Common myeloid progenitor, CD34-positive (primary cell): Measurements from ENCODE around the gene MSRB3.

Source experiments
- CTCF ChIA-PET: fragments of 350-600 bp; sonication (Branson Sonifier 250); formaldehyde crosslinking; loops from one replicate; lab custom pipeline; 2021; ENCODE audit warnings: antibody characterized with exemption; lab: Charles Lee
- POLR2A ChIA-PET: fragments of 350-600 bp; sonication (Branson Sonifier 250); formaldehyde crosslinking; loops from one replicate; lab custom pipeline; 2021; ENCODE audit warnings: antibody characterized with exemption; lab: Charles Lee
- DNase-seq, 3 donors: peaks; one replicate each; pipeline versions ENCODE4 v3.0.0 to v3.0.0-alpha.2; 2013
- H3K27ac ChIP-seq, 2 experiments: 1 replicate in 1 of 2; 2 replicates in 1 of 2; pipeline ENCODE4 v1.7.0; 2013; ENCODE audit warnings: inconsistent platforms in 2 of 2, low read length in 2 of 2, mild to moderate bottlenecking in 2 of 2, low read depth in 1 of 2, moderate library complexity in 1 of 2; ENCODE audit not compliant: severe bottlenecking in 2 of 2, insufficient read depth in 1 of 2, poor library complexity in 1 of 2
- H3K27me3 ChIP-seq, 5 experiments: replicated peaks in 2 of 5; 1 replicate in 3 of 5; 2 replicates in 2 of 5; pipeline versions ENCODE4 v1.6.1 to v1.7.0; 2013; ENCODE audit warnings: low read length in 4 of 5, mild to moderate bottlenecking in 2 of 5, moderate library complexity in 2 of 5, inconsistent platforms in 1 of 5; ENCODE audit not compliant: insufficient read depth in 5 of 5, control insufficient read depth in 4 of 5
- H3K36me3 ChIP-seq, 4 experiments: 1 replicate in 2 of 4; 2 replicates in 2 of 4; pipeline versions ENCODE4 v1.6.1 to v1.7.0; 2013; ENCODE audit warnings: low read length in 3 of 4, control low read depth in 1 of 4, mild to moderate bottlenecking in 1 of 4; ENCODE audit not compliant: control insufficient read depth in 4 of 4, insufficient read depth in 4 of 4
- H3K4me1 ChIP-seq, 4 experiments: 1 replicate in 3 of 4; 2 replicates in 1 of 4; pipeline versions ENCODE4 v1.6.1 to v1.7.1; 2013; ENCODE audit warnings: low read length in 3 of 4, mild to moderate bottlenecking in 3 of 4, control low read depth in 1 of 4, inconsistent platforms in 1 of 4, moderate library complexity in 1 of 4; ENCODE audit not compliant: control insufficient read depth in 4 of 4, insufficient read depth in 4 of 4; ENCODE audit errors: control extremely low read depth in 1 of 4
- H3K4me3 ChIP-seq, 7 experiments: 1 replicate in 4 of 7; 2 replicates in 3 of 7; pipeline versions ENCODE4 v1.5.1 to v1.7.0; 2013; ENCODE audit warnings: mild to moderate bottlenecking in 7 of 7, low read length in 6 of 7, moderate library complexity in 6 of 7, inconsistent platforms in 2 of 7, low read depth in 2 of 7, control low read depth in 1 of 7; ENCODE audit not compliant: insufficient read depth in 4 of 7, control insufficient read depth in 1 of 7; ENCODE audit errors: extremely low read depth in 1 of 7
- H3K9me3 ChIP-seq, 5 experiments: 1 replicate in 4 of 5; 2 replicates in 1 of 5; pipeline versions ENCODE4 v1.6.1 to v1.7.1; 2013; ENCODE audit warnings: low read length in 4 of 5, mild to moderate bottlenecking in 2 of 5, inconsistent platforms in 1 of 5, low read depth in 1 of 5, moderate library complexity in 1 of 5; ENCODE audit not compliant: control insufficient read depth in 4 of 5, insufficient read depth in 2 of 5; ENCODE audit errors: control extremely low read depth in 1 of 5
- WGBS: methylation state at CpG from one replicate; pipeline ENCODE4 v1.1.5; 2013; ENCODE audit not compliant: insufficient coverage; 5-methylcytosine and 5-hydroxymethylcytosine counted together

The MSRB3 gene

GRCh38 chr12:65252515-65252914 lies 26.0 kb upstream of the MSRB3 start:
- no peak for DNase-seq
- WGBS, result 100% methylated on average over 1 of the region's 1 CpG
- peaks cover 0 to 2% (median 0%) of the 10 kb centered on the region in 4 experiments for H3K4me1 ChIP-seq
- POLR2A ChIA-PET, result no interaction called here
- no peak overlapping the region for H3K27ac ChIP-seq
- peaks cover 0 to 2% (median 0%) of the 10 kb centered on the region in 5 experiments for H3K9me3 ChIP-seq
- H3K4me3 ChIP-seq, result no peak overlapping the region
- CTCF ChIA-PET, result no interaction called here
- peaks cover 0 to 8% (median 2%) of the 10 kb centered on the region in 4 experiments for H3K36me3 ChIP-seq
- H3K27me3 ChIP-seq, result no peaks in the 10 kb centered on the region

GRCh38 chr12:65257986-65258385 lies 20.5 kb upstream of the MSRB3 start:
- no peak overlapping the region for H3K27ac ChIP-seq
- peaks cover 0 to 2% (median 0%) of the 10 kb centered on the region in 4 experiments for H3K4me1 ChIP-seq
- ChIA-PET POLR2A (no interaction called here), CTCF (interaction anchor here (1.2 kb wide), 1 partner anchor 82 kb away, joined by 3 read pairs; no protein-coding TSS in a partner anchor)
- no peak overlapping the region for H3K4me3 ChIP-seq
- peaks cover 0 to 2% (median 0%) of the 10 kb centered on the region in 5 experiments for H3K9me3 ChIP-seq
- no peaks in the 10 kb centered on the region for H3K27me3 ChIP-seq
- no peak for DNase-seq
- H3K36me3 ChIP-seq, result no peaks in the 10 kb centered on the region

- no peak overlapping the region for H3K4me3 ChIP-seq
- CTCF ChIA-PET, result no interaction called here
- POLR2A ChIA-PET, result no interaction called here
Observed at GRCh38 chr12:65259501-65259900, 19.0 kb upstream of the MSRB3 start.

GRCh38 chr12:65263777-65264176 lies 14.7 kb upstream of the MSRB3 start:
- Histone ChIP-seq H3K27ac (no peak overlapping the region), H3K36me3 (no peaks in the 10 kb centered on the region), H3K4me1 (peaks cover 0 to 2% (median under 1%) of the 10 kb centered on the region in 4 experiments), H3K4me3 (no peak overlapping the region), H3K27me3 (no peaks in the 10 kb centered on the region), H3K9me3 (peaks cover 0 to 1% (median 0%) of the 10 kb centered on the region in 5 experiments)
- POLR2A ChIA-PET, result no interaction called here
- no CpG with 5 or more reads among the region's 4 CpGs for WGBS
- CTCF ChIA-PET, result interaction anchor here (1.2 kb wide), 1 partner anchor 19 kb away, joined by 3 read pairs; no protein-coding TSS in a partner anchor
- DNase-seq, result no peak

More at GRCh38 chr12:65259501-65259900, 19.0 kb upstream of the MSRB3 start:
- Histone ChIP-seq H3K4me1 (peaks cover 0 to 2% (median 0%) of the 10 kb centered on the region in 4 experiments), H3K27ac (no peak overlapping the region), H3K27me3 (no peaks in the 10 kb centered on the region), H3K36me3 (no peaks in the 10 kb centered on the region), H3K9me3 (peaks cover 0 to 2% (median 0%) of the 10 kb centered on the region in 5 experiments)
- no peak for DNase-seq

- ChIA-PET CTCF (interaction anchor here (1.2 to 1.6 kb wide), 2 partner anchors 11 to 34 kb away, joined by 4 read pairs; no protein-coding TSS in a partner anchor), POLR2A (no interaction called here)
- no CpG with 5 or more reads among the region's 3 CpGs for WGBS
- Histone ChIP-seq H3K4me3 (no peak overlapping the region), H3K27me3 (no peaks in the 10 kb centered on the region), H3K9me3 (no peaks in the 10 kb centered on the region), H3K27ac (no peak overlapping the region), H3K4me1 (peaks cover 0 to 2% (median 0%) of the 10 kb centered on the region in 4 experiments), H3K36me3 (no peaks in the 10 kb centered on the region)
- DNase-seq, result no peak
Observed at GRCh38 chr12:65266408-65266807, 12.1 kb upstream of the MSRB3 start.

GRCh38 chr12:65269603-65270002 lies 8.9 kb upstream of the MSRB3 start:
- CTCF ChIA-PET, result no interaction called here
- Histone ChIP-seq H3K36me3 (no peaks in the 10 kb centered on the region), H3K4me3 (no peak overlapping the region), H3K27ac (no peak overlapping the region), H3K27me3 (no peaks in the 10 kb centered on the region), H3K4me1 (peaks cover 0 to 2% (median 0%) of the 10 kb centered on the region in 4 experiments), H3K9me3 (no peaks in the 10 kb centered on the region)
- DNase-seq, result no peak
- POLR2A ChIA-PET, result no interaction called here
- no CpG with 5 or more reads among the region's 1 CpG for WGBS

- no peaks in the 10 kb centered on the region for H3K36me3 ChIP-seq
- no peak for DNase-seq
- peaks cover 8 to 33% (median 25%) of the 10 kb centered on the region in 4 experiments for H3K4me1 ChIP-seq
- ChIA-PET CTCF (interaction anchor here (1.3 kb wide), 1 partner anchor 102 kb away, joined by 3 read pairs; no protein-coding TSS in a partner anchor), POLR2A (interaction anchor here (0.5 kb wide), 1 partner anchor 739 kb away, joined by 3 read pairs; no protein-coding TSS in a partner anchor)
- H3K27ac ChIP-seq, result no peak overlapping the region
- no peaks in the 10 kb centered on the region for H3K9me3 ChIP-seq
- H3K4me3 ChIP-seq, result no peak overlapping the region
- 100% methylated on average over 3 of the region's 7 CpGs for WGBS
- H3K27me3 ChIP-seq, result no peaks in the 10 kb centered on the region
Observed at GRCh38 chr12:65274602-65275272, 3.7 kb upstream of the MSRB3 start.
